ENCODE measurements around the gene MEF2A. TPM values are rescaled to one million over a fixed set of nuclear protein-coding genes. Genes with fewer than 3 reads are reported as not detected.

Gene MEF2A
- total RNA-seq, 4 donors from 2014 or later: 55.3 to 155 (median 105) TPM

GRCh38 chr15:99703603-99704443 is 138.0 kb downstream of the MEF2A start:
- Histone ChIP-seq H3K27me3 (no peaks in the 10 kb centered on the region), H3K27ac (peak overlapping the region; percentile 60 to 82 (median 71)), H3K9me3 (no peaks in the 10 kb centered on the region), H3K4me3 (replicated peaks in 1 of 3) (no peak overlapping the region), H3K36me3 (no peaks in the 10 kb centered on the region), H3K4me1 (peaks cover 15 to 29% of the 10 kb centered on the region in 2 donors)
- TF ChIP-seq POLR2A (IDR thresholded peaks at IDR 0.05) (no peak), CTCF (IDR thresholded peaks at IDR 0.05) (peak in 5 of 6 experiments; percentile 47 to 70 (median 57))
- DNase-seq: no peak
- WGBS, 2 donors: 19 to 26% methylated on average over 7 of the region's 7 CpGs
- intact Hi-C loops (cut with DNase I): loop anchor here (10.0 kb wide), 1 partner anchor 419 kb away; no protein-coding TSS in a partner anchor

- Histone ChIP-seq H3K9me3 (no peaks in the 10 kb centered on the region), H3K36me3 (no peaks in the 10 kb centered on the region), H3K4me3 (replicated peaks in 1 of 3) (no peak overlapping the region), H3K27me3 (no peaks in the 10 kb centered on the region), H3K27ac (peak overlapping the region in 2 of 3 donors; percentile 45 to 71), H3K4me1 (peaks cover 16 to 32% of the 10 kb centered on the region in 2 donors)
- peak; percentile 45 to 86 (median 72) for TF ChIP-seq CTCF (IDR thresholded peaks at IDR 0.05)
- no peak for TF ChIP-seq POLR2A (IDR thresholded peaks at IDR 0.05)
- intact Hi-C loops (cut with DNase I): loop anchor here (10.0 kb wide), 1 partner anchor 420 kb away; no protein-coding TSS in a partner anchor
- WGBS, 2 donors: 31% methylated on average over 3 of the region's 3 CpGs
- DNase-seq: no peak
Observed at GRCh38 chr15:99704444-99704838, 138.7 kb downstream of the MEF2A start.

GRCh38 chr15:99706557-99707303 is 140.9 kb downstream of the MEF2A start:
- Histone ChIP-seq H3K27ac (no peak overlapping the region), H3K36me3 (peaks cover 7 to 9% of the 10 kb centered on the region in 2 donors), H3K4me1 (peaks cover 16 to 32% of the 10 kb centered on the region in 2 donors), H3K9me3 (no peaks in the 10 kb centered on the region), H3K27me3 (no peaks in the 10 kb centered on the region), H3K4me3 (replicated peaks in 1 of 3) (no peak overlapping the region)
- intact Hi-C loops (cut with DNase I): loop anchor here (10.0 kb wide), 1 partner anchor 422 kb away; no protein-coding TSS in a partner anchor
- no peak for DNase-seq
- WGBS, 2 donors: 89 to 92% methylated on average over 10 of the region's 10 CpGs
- TF ChIP-seq POLR2A (IDR thresholded peaks at IDR 0.05) (no peak), CTCF (IDR thresholded peaks at IDR 0.05) (no peak)

GRCh38 chr15:99707473-99708270 is 141.9 kb downstream of the MEF2A start:
- intact Hi-C loops (cut with DNase I): loop anchor here (10.0 kb wide), 1 partner anchor 423 kb away; no protein-coding TSS in a partner anchor
- no peak for TF ChIP-seq CTCF (IDR thresholded peaks at IDR 0.05)
- no peak for TF ChIP-seq POLR2A (IDR thresholded peaks at IDR 0.05)
- H3K4me1 ChIP-seq: peaks cover 16 to 30% of the 10 kb centered on the region in 2 donors
- WGBS, 2 donors: 68 to 78% methylated on average over 11 of the region's 11 CpGs
- H3K27ac ChIP-seq: peak overlapping the region in 1 of 3 donors; percentile 17
- peaks cover 7 to 17% of the 10 kb centered on the region in 2 donors for H3K36me3 ChIP-seq
- H3K9me3 ChIP-seq: no peaks in the 10 kb centered on the region
- H3K4me3 ChIP-seq (replicated peaks in 1 of 3): no peak overlapping the region
- no peaks in the 10 kb centered on the region for H3K27me3 ChIP-seq
- DNase-seq: no peak

Data from thyroid gland (tissue), 4 donors.